ENCODE measurements around the gene LRRIQ4.

The LRRIQ4 gene

GRCh38 chr3:169811631-169812331 lies 889 bp upstream of the LRRIQ4 start (continued):
- TF ChIP-seq ELK4 (IDR thresholded peaks at IDR 0.05; ENCODE audit: borderline replicate concordance, low read depth, low read length) (no peak), OVOL3 (tag by site-specific recombination; IDR thresholded peaks at IDR 0.05) (no peak), ZNF391 (tag by site-specific recombination; IDR thresholded peaks at IDR 0.05; ENCODE audit: borderline replicate concordance, low read depth) (no peak), SCRT1 (tag by site-specific recombination; IDR thresholded peaks at IDR 0.05; ENCODE audit: borderline replicate concordance) (no peak), ZBTB7A (tag by site-specific recombination; IDR thresholded peaks at IDR 0.05; ENCODE audit: low read depth) (0 out of 2 replicates have a peak, but pooled peaks have one; percentile 11), BCL11B (tag by site-specific recombination; IDR thresholded peaks at IDR 0.05; ENCODE audit: low read depth) (no peak), ZNF791 (tag by site-specific recombination; IDR thresholded peaks at IDR 0.05) (no peak), WT1 (tag by site-specific recombination; IDR thresholded peaks at IDR 0.05) (no peak), INSM2 (tag by site-specific recombination; IDR thresholded peaks at IDR 0.05) (no peak), ZNF610 (tag by site-specific recombination; IDR thresholded peaks at IDR 0.05; ENCODE audit: borderline replicate concordance) (no peak), ZFP41 (tag by site-specific recombination; IDR thresholded peaks at IDR 0.05; ENCODE audit: borderline replicate concordance) (no peak), ZNF223 (tag by site-specific recombination; IDR thresholded peaks at IDR 0.05) (no peak), ZNF785 (tag by site-specific recombination; IDR thresholded peaks at IDR 0.05) (no peak), ZNF660 (tag by site-specific recombination; IDR thresholded peaks at IDR 0.05) (peak; percentile 79), ATF2 (tag by site-specific recombination; IDR thresholded peaks at IDR 0.05; ENCODE audit: low read depth) (no peak), ZBTB8A (tag by site-specific recombination; IDR thresholded peaks at IDR 0.05) (no peak), HOXD13 (CRISPR knock-in tag; IDR thresholded peaks at IDR 0.05; ENCODE audit: borderline replicate concordance) (no peak), ZNF600 (tag by site-specific recombination; IDR thresholded peaks at IDR 0.05) (peak; percentile 97), ZIC2 (tag by site-specific recombination; IDR thresholded peaks at IDR 0.05) (no peak), ZNF549 (tag by site-specific recombination; IDR thresholded peaks at IDR 0.05) (no peak), ZNF629 (tag by site-specific recombination; IDR thresholded peaks at IDR 0.05) (peak; percentile 18; the same call in 1 of the 2 replicates), ZNF76 (tag by site-specific recombination; IDR thresholded peaks at IDR 0.05; ENCODE audit: borderline replicate concordance, low read depth) (no peak; the same call in 1 of the 2 replicates), ZNF146 (tag by site-specific recombination; IDR thresholded peaks at IDR 0.05) (no peak), ZNF341 (tag by site-specific recombination; IDR thresholded peaks at IDR 0.05; ENCODE audit: low read depth) (peak; percentile 66), ZNF416 (tag by site-specific recombination; IDR thresholded peaks at IDR 0.05) (no peak)
- TF ChIP-seq, protein P1, sequence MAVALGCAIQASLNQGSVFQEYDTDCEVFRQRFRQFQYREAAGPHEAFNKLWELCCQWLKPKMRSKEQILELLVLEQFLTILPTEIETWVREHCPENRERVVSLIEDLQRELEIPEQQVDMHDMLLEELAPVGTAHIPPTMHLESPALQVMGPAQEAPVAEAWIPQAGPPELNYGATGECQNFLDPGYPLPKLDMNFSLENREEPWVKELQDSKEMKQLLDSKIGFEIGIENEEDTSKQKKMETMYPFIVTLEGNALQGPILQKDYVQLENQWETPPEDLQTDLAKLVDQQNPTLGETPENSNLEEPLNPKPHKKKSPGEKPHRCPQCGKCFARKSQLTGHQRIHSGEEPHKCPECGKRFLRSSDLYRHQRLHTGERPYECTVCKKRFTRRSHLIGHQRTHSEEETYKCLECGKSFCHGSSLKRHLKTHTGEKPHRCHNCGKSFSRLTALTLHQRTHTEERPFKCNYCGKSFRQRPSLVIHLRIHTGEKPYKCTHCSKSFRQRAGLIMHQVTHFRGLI (tag by site-specific recombination; IDR thresholded peaks at IDR 0.05): no peak
- TF ChIP-seq, protein P2, sequence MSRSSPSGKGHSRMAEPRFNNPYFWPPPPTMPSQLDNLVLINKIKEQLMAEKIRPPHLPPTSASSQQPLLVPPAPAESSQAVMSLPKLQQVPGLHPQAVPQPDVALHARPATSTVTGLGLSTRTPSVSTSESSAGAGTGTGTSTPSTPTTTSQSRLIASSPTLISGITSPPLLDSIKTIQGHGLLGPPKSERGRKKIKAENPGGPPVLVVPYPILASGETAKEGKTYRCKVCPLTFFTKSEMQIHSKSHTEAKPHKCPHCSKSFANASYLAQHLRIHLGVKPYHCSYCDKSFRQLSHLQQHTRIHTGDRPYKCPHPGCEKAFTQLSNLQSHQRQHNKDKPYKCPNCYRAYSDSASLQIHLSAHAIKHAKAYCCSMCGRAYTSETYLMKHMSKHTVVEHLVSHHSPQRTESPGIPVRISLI (tag by site-specific recombination; IDR thresholded peaks at IDR 0.05): no peak
- TF ChIP-seq, protein P3, sequence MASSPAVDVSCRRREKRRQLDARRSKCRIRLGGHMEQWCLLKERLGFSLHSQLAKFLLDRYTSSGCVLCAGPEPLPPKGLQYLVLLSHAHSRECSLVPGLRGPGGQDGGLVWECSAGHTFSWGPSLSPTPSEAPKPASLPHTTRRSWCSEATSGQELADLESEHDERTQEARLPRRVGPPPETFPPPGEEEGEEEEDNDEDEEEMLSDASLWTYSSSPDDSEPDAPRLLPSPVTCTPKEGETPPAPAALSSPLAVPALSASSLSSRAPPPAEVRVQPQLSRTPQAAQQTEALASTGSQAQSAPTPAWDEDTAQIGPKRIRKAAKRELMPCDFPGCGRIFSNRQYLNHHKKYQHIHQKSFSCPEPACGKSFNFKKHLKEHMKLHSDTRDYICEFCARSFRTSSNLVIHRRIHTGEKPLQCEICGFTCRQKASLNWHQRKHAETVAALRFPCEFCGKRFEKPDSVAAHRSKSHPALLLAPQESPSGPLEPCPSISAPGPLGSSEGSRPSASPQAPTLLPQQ (tag by site-specific recombination; IDR thresholded peaks at IDR 0.05): no peak

Data from HEK293 (cell line).